Measurements from ENCODE around the gene MAPK9.

DNA sequence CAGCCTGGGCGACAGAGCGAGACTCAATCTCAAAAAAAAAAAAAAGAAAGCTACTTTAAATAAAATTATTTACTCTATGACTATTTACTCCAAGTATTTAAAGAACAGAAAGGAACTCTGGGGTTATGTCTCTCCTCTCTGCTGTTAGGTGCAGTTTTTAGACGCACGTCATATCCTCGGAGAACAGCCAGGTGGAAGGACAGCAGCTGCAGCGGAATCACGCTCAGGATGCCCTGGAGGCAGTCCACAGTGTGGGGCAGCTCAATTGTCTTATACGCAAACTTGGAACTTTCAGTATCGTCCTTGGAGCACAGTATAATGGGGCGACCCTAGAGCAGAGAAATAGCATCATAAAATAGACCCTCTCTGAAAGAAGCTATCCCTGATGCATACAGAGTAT lies 10.4 kb upstream of the MAPK9 start:
- TF ChIP-seq, protein P1, sequence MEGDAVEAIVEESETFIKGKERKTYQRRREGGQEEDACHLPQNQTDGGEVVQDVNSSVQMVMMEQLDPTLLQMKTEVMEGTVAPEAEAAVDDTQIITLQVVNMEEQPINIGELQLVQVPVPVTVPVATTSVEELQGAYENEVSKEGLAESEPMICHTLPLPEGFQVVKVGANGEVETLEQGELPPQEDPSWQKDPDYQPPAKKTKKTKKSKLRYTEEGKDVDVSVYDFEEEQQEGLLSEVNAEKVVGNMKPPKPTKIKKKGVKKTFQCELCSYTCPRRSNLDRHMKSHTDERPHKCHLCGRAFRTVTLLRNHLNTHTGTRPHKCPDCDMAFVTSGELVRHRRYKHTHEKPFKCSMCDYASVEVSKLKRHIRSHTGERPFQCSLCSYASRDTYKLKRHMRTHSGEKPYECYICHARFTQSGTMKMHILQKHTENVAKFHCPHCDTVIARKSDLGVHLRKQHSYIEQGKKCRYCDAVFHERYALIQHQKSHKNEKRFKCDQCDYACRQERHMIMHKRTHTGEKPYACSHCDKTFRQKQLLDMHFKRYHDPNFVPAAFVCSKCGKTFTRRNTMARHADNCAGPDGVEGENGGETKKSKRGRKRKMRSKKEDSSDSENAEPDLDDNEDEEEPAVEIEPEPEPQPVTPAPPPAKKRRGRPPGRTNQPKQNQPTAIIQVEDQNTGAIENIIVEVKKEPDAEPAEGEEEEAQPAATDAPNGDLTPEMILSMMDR (IDR thresholded peaks at IDR 0.05; ENCODE audit: borderline replicate concordance, extremely low read depth, low read length, poor library complexity, severe bottlenecking): no peak
- TF ChIP-seq EZH2 (IDR thresholded peaks at IDR 0.05; ENCODE audit: borderline replicate concordance, low read depth, low read length, severe bottlenecking): no peak
